Measurements from ENCODE around the gene RSPRY1. TPM values are rescaled to one million over a fixed set of nuclear protein-coding genes. Genes with fewer than 3 reads are reported as not detected.

The RSPRY1 gene
- polyA plus RNA-seq, 2 of the 4 experiments (the other 2 are of a cell fraction), result 32.2 to 50.0 TPM

DNA sequence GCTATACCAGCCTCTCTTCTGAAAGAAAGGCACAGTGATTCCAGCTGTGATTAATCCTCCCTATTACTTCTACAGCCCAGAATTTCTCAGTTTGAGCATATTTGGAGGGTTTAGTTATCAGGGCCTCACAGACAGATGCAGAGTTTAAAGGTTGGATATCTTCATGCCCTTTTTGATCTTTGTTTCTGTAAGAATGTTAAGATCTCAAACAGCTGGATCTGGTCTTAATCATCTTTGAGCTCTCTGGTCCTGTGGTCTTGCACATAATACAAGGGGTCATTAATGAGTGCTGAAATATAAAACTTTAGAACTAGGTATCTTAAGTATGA lies 49.9 kb downstream of the RSPRY1 start (continued):
- no peak for TF ChIP-seq BHLHE40 (IDR thresholded peaks at IDR 0.05; ENCODE audit: low read depth, low read length)
- TF ChIP-seq HOXB5 (CRISPR knock-in tag; IDR thresholded peaks at IDR 0.05), result no peak
- TF ChIP-seq RAD21 (conservative IDR thresholded peaks at IDR 0.05 in 1 of 2, IDR thresholded peaks at IDR 0.05 in 1 of 2), result no peak

DNA sequence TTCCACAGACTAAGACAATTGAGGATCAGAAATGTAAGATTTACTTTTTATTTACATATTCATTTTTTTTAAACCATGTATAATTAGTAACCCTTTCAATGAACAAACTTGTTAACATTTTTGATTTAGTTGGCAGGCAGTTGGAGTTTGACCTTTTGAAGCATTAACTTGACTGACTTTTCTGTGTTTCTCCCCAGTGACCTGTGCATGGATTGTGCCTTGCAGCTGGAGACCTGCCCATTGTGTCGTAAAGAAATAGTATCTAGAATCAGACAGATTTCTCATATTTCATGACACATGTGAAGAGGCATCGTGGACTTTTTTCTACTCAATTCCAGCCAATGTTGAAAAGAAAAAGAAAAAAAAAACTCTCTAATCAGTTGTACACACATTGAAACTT lies 52.6 kb downstream of the RSPRY1 start:
- CTCF ChIA-PET, result interaction anchor here (1.8 kb wide), 1 partner anchor 24 kb away, joined by 4 read pairs; no protein-coding TSS in a partner anchor
- no peaks in the 10 kb centered on the region for H3K4me1 ChIP-seq
- ATAC-seq, result no peak
- POLR2A ChIA-PET, result no interaction called here
- no peak for FAIRE-seq
- H3K4me2 ChIP-seq, result no peak overlapping the region
- no peak overlapping the region for H3K27ac ChIP-seq
- H3K9me3 ChIP-seq, result no peaks in the 10 kb centered on the region
- no peak for TF ChIP-seq MYC (IDR thresholded peaks at IDR 0.05; ENCODE audit: borderline replicate concordance, low read length)
- TF ChIP-seq, protein P1, sequence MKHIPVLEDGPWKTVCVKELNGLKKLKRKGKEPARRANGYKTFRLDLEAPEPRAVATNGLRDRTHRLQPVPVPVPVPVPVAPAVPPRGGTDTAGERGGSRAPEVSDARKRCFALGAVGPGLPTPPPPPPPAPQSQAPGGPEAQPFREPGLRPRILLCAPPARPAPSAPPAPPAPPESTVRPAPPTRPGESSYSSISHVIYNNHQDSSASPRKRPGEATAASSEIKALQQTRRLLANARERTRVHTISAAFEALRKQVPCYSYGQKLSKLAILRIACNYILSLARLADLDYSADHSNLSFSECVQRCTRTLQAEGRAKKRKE (CRISPR knock-in tag; IDR thresholded peaks at IDR 0.05; ENCODE audit: low read depth), result no peak
- TF ChIP-seq MAFK (IDR thresholded peaks at IDR 0.05; ENCODE audit: partially characterized antibody), result no peak
- TF ChIP-seq RFX5 (IDR thresholded peaks at IDR 0.05), result no peak
- TF ChIP-seq CHD2 (IDR thresholded peaks at IDR 0.05; ENCODE audit: low read length, partially characterized antibody), result no peak
- no peak for TF ChIP-seq TP53 (CRISPR knock-in tag; IDR thresholded peaks at IDR 0.05)
- TF ChIP-seq RCOR1 (IDR thresholded peaks at IDR 0.05; ENCODE audit: low read depth, low read length), result no peak
- TF ChIP-seq POLR2AphosphoS2 (conservative IDR thresholded peaks at IDR 0.05; ENCODE audit: low read length), result no peak
- no peak for TF ChIP-seq SREBF2 (IDR thresholded peaks at IDR 0.05)
- TF ChIP-seq, protein P2, sequence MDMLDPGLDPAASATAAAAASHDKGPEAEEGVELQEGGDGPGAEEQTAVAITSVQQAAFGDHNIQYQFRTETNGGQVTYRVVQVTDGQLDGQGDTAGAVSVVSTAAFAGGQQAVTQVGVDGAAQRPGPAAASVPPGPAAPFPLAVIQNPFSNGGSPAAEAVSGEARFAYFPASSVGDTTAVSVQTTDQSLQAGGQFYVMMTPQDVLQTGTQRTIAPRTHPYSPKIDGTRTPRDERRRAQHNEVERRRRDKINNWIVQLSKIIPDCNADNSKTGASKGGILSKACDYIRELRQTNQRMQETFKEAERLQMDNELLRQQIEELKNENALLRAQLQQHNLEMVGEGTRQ (IDR thresholded peaks at IDR 0.05), result no peak
- TF ChIP-seq, protein P3, sequence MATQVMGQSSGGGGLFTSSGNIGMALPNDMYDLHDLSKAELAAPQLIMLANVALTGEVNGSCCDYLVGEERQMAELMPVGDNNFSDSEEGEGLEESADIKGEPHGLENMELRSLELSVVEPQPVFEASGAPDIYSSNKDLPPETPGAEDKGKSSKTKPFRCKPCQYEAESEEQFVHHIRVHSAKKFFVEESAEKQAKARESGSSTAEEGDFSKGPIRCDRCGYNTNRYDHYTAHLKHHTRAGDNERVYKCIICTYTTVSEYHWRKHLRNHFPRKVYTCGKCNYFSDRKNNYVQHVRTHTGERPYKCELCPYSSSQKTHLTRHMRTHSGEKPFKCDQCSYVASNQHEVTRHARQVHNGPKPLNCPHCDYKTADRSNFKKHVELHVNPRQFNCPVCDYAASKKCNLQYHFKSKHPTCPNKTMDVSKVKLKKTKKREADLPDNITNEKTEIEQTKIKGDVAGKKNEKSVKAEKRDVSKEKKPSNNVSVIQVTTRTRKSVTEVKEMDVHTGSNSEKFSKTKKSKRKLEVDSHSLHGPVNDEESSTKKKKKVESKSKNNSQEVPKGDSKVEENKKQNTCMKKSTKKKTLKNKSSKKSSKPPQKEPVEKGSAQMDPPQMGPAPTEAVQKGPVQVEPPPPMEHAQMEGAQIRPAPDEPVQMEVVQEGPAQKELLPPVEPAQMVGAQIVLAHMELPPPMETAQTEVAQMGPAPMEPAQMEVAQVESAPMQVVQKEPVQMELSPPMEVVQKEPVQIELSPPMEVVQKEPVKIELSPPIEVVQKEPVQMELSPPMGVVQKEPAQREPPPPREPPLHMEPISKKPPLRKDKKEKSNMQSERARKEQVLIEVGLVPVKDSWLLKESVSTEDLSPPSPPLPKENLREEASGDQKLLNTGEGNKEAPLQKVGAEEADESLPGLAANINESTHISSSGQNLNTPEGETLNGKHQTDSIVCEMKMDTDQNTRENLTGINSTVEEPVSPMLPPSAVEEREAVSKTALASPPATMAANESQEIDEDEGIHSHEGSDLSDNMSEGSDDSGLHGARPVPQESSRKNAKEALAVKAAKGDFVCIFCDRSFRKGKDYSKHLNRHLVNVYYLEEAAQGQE (IDR thresholded peaks at IDR 0.05), result no peak
- TF ChIP-seq PHF8 (IDR thresholded peaks at IDR 0.05; ENCODE audit: borderline replicate concordance, low read depth), result no peak
- no peak for TF ChIP-seq NFE2L2 (conservative IDR thresholded peaks at IDR 0.05; ENCODE audit: low read length)
- 91% methylated on average over 2 of the region's 2 CpGs for WGBS (ENCODE audit: missing lambda C conversion rate)
- H3K4me3 ChIP-seq, result no peak overlapping the region
- no peak for DNase-seq (ENCODE audit: low read depth in 1 of 2, low spot score in 1 of 2)

DNA sequence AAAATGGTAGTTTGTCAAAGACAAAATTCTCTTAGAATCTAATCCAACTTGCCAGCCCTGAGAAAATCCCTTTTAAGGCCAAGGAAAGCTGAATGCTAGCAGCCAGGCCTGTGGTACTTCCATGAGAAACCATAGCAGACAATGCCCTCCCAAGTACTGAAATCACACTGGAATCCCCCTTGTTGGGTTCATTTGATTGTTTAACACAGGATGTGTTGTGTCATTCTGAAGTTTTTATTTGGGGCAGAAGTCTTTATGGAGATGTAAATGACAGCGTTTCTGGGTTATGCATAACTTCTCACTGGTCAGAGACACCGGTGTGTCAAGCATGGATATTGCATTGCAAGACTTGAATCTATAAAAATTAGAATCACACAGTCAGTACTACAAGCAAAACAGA lies 53.0 kb downstream of the RSPRY1 start:
- ATAC-seq (no peak), DNase-seq (ENCODE audit: low read depth in 1 of 2, low spot score in 1 of 2) (no peak), FAIRE-seq (no peak)
- TF ChIP-seq, protein P1 (CRISPR knock-in tag; IDR thresholded peaks at IDR 0.05; ENCODE audit: low read depth), result no peak
- TF ChIP-seq MAZ (IDR thresholded peaks at IDR 0.05; ENCODE audit: borderline replicate concordance, low read depth, low read length), result no peak
- TF ChIP-seq TP53 (CRISPR knock-in tag; IDR thresholded peaks at IDR 0.05), result no peak
- TF ChIP-seq, protein P4, sequence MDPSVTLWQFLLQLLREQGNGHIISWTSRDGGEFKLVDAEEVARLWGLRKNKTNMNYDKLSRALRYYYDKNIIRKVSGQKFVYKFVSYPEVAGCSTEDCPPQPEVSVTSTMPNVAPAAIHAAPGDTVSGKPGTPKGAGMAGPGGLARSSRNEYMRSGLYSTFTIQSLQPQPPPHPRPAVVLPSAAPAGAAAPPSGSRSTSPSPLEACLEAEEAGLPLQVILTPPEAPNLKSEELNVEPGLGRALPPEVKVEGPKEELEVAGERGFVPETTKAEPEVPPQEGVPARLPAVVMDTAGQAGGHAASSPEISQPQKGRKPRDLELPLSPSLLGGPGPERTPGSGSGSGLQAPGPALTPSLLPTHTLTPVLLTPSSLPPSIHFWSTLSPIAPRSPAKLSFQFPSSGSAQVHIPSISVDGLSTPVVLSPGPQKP (IDR thresholded peaks at IDR 0.05; ENCODE audit: low read depth, low read length), result no peak
- TF ChIP-seq POLR2A (IDR thresholded peaks at IDR 0.05; ENCODE audit: low read length), result no peak
- no peak for TF ChIP-seq CHD4 (IDR thresholded peaks at IDR 0.05; ENCODE audit: borderline replicate concordance)
- no peak for TF ChIP-seq HEYL (CRISPR knock-in tag; IDR thresholded peaks at IDR 0.05)
- TF ChIP-seq, protein P5, sequence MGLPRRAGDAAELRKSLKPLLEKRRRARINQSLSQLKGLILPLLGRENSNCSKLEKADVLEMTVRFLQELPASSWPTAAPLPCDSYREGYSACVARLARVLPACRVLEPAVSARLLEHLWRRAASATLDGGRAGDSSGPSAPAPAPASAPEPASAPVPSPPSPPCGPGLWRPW (IDR thresholded peaks at IDR 0.05), result no peak
- Histone ChIP-seq H3K4me1 (peaks cover 3% of the 10 kb centered on the region), H3K4me3 (no peak overlapping the region), H3K27ac (no peak overlapping the region), H3K9me3 (no peaks in the 10 kb centered on the region), H3K4me2 (no peak overlapping the region)
- ChIA-PET CTCF (interaction anchor here (1.8 kb wide), 1 partner anchor 24 kb away, joined by 4 read pairs; no protein-coding TSS in a partner anchor), POLR2A (no interaction called here)
- WGBS (ENCODE audit: missing lambda C conversion rate), result 70% methylated on average over 2 of the region's 2 CpGs
